IPS-NIHi11 (cell line): Measurements from ENCODE around the gene XPR1.
"Not testable (repeated sequence)": the region's sequence is repeated elsewhere in the genome, so short reads cannot be mapped to it uniquely, and the experiment has no call there.

ENCODE experiments used
- DNase-seq: peaks from one replicate; pipeline ENCODE4 v3.0.0; 2012; ENCODE audit warnings: mixed read lengths, low spot score

XPR1 gene

GRCh38 chr1:180722586-180722985 is 90.8 kb downstream of the XPR1 start:
- no peak for DNase-seq

- no peak for DNase-seq
These were observed 92.2 kb downstream of the XPR1 start for GRCh38 chr1:180724055-180724454.

GRCh38 chr1:180726024-180726423 is 94.2 kb downstream of the XPR1 start:
- not testable (repeated sequence) for DNase-seq

- DNase-seq: not testable (repeated sequence)
These were observed 95.9 kb downstream of the XPR1 start for GRCh38 chr1:180727751-180728150.

GRCh38 chr1:180728472-180729106 is 96.8 kb downstream of the XPR1 start:
- no peak for DNase-seq

GRCh38 chr1:180731131-180731530 is 99.3 kb downstream of the XPR1 start:
- DNase-seq: no peak

- DNase-seq: no peak
These were observed 101.0 kb downstream of the XPR1 start for GRCh38 chr1:180732866-180733265.

- no peak for DNase-seq
These were observed 102.5 kb downstream of the XPR1 start for GRCh38 chr1:180734366-180734765.

GRCh38 chr1:180742663-180743062 is 110.8 kb downstream of the XPR1 start:
- DNase-seq: no peak

- DNase-seq: no peak
These were observed 112.0 kb downstream of the XPR1 start for GRCh38 chr1:180743868-180744267.

- DNase-seq: no peak
These were observed 113.3 kb downstream of the XPR1 start for GRCh38 chr1:180745098-180745497.

GRCh38 chr1:180751921-180752320 is 120.1 kb downstream of the XPR1 start:
- DNase-seq: no peak

- no peak for DNase-seq
These were observed 122.6 kb downstream of the XPR1 start for GRCh38 chr1:180754453-180754852.

- no peak for DNase-seq
These were observed 125.8 kb downstream of the XPR1 start for GRCh38 chr1:180757657-180758056.

GRCh38 chr1:180762796-180763195 is 131.0 kb downstream of the XPR1 start:
- DNase-seq: no peak

GRCh38 chr1:180765151-180765550 is 133.3 kb downstream of the XPR1 start:
- no peak for DNase-seq

GRCh38 chr1:180769889-180770288 is 138.1 kb downstream of the XPR1 start:
- DNase-seq: no peak

- no peak for DNase-seq
These were observed 141.5 kb downstream of the XPR1 start for GRCh38 chr1:180773210-180773865.

GRCh38 chr1:180775801-180776200 is 144.0 kb downstream of the XPR1 start:
- no peak for DNase-seq

- DNase-seq: no peak
These were observed 145.4 kb downstream of the XPR1 start for GRCh38 chr1:180777072-180777689.

- DNase-seq: peak; percentile 48
These were observed 147.1 kb downstream of the XPR1 start for GRCh38 chr1:180778782-180779398.

- DNase-seq: no peak
These were observed 147.8 kb downstream of the XPR1 start for GRCh38 chr1:180779584-180779983.

- no peak for DNase-seq
These were observed 149.9 kb downstream of the XPR1 start for GRCh38 chr1:180781718-180782117.
